Transverse colon (tissue), 4 donors: Measurements from ENCODE around the gene DLX3. TPM values are rescaled to one million over a fixed set of nuclear protein-coding genes. Genes with fewer than 3 reads are reported as not detected.
A peak's percentile ranks its signal among the peaks of the same experiment; 100 is the strongest.

Experiments
- DNase-seq: peaks from one replicate; pipeline ENCODE4 v3.0.0-alpha.2; 2019
- H3K27ac ChIP-seq, 4 donors: fragments of 200-600 bp; sonication (generic); 2 replicates each; pipeline ENCODE4 v1.5.1; 2016 to 2018; ENCODE audit warnings: inconsistent platforms in 4 of 4
- H3K27me3 ChIP-seq: fragments of 200-600 bp; sonication (generic); 2 replicates; pipeline ENCODE4 v1.5.1; 2017; ENCODE audit warnings: inconsistent platforms
- H3K36me3 ChIP-seq, 4 donors: fragments of 200-600 bp; sonication (generic); 2 replicates each; pipeline ENCODE4 v1.5.1; 2017 to 2019; ENCODE audit warnings: inconsistent platforms in 4 of 4
- H3K4me1 ChIP-seq, 4 donors: fragments of 200-600 bp; sonication (generic); 2 replicates each; pipeline ENCODE4 v1.5.1; 2017 to 2020; ENCODE audit warnings: inconsistent platforms in 4 of 4
- H3K4me3 ChIP-seq, 4 donors: fragments of 200-600 bp; sonication (generic); 1 replicate in 1 of 4; 2 replicates in 3 of 4; pipeline versions ENCODE4 v1.5.1 to v1.6.1; 2017 to 2019; ENCODE audit warnings: inconsistent platforms in 4 of 4
- H3K9me3 ChIP-seq, 2 donors: fragments of 200-600 bp; sonication (generic); 2 replicates each; pipeline ENCODE4 v1.5.1; 2017 to 2019; ENCODE audit warnings: inconsistent platforms in 2 of 2
- EP300 ChIP-seq: sonication (generic); formaldehyde crosslinking; IDR thresholded peaks from one replicate; pipeline ENCODE4 v1.6.1; 2017; ENCODE audit warnings: antibody characterized with exemption, low read depth
- POLR2A ChIP-seq: fragments of 450-650 bp; IDR thresholded peaks from one replicate; pipeline ENCODE4 v1.6.1; 2016; ENCODE audit warnings: antibody characterized with exemption, mild to moderate bottlenecking, moderate library complexity
- POLR2AphosphoS5 ChIP-seq, 3 donors: sonication (generic); formaldehyde crosslinking; IDR thresholded peaks; one replicate each; pipeline ENCODE4 v1.6.1; 2016; ENCODE audit warnings: antibody characterized with exemption in 3 of 3
- WGBS, 2 donors: methylation state at CpG; one replicate each; pipeline ENCODE4 v1.1.5; 2018; ENCODE audit warnings: low coverage in 1 of 2; 5-methylcytosine and 5-hydroxymethylcytosine counted together
- in situ Hi-C, 4 donors: fragments of 200-750 bp; cut with MboI; loops; one replicate each; pipeline versions ENCODE4 v1.15.0 to v1.15.1; 2017; ENCODE audit warnings: low sequenced_read_pairs in 3 of 4, low pct_ligation_motif_present in 1 of 4, low pct_unique_long_range_greater_than_20kb in 1 of 4
- intact Hi-C: fragments of 100-400 bp; cut with DNase I; formaldehyde crosslinking; loops from one replicate; pipeline ENCODE4 v1.15.1; 2023; ENCODE audit warnings: low total_unique reads
- total RNA-seq, 4 donors: library from RNA; depleted of rRNA; stranded (reverse); fragments of >200 nt; gene quantifications; one replicate each; pipeline ENCODE4 v1.1.0, GENCODE V29; 2016
- TF ChIP-seq, protein P1 (sequence below), 5 experiments: fragments of 200-600 bp in 3 of 5; fragments of 450-650 bp in 2 of 5; sonication (generic) in 3 of 5; IDR thresholded peaks; 1 replicate in 2 of 5; 2 replicates in 3 of 5; pipeline ENCODE4 v1.5.1; 2016 to 2017; ENCODE audit warnings: antibody characterized with exemption in 5 of 5, inconsistent platforms in 3 of 5, mild to moderate bottlenecking in 2 of 5, moderate library complexity in 1 of 5

DLX3 gene
- total RNA-seq, 4 donors from 2014 or later = not detected

DNA sequence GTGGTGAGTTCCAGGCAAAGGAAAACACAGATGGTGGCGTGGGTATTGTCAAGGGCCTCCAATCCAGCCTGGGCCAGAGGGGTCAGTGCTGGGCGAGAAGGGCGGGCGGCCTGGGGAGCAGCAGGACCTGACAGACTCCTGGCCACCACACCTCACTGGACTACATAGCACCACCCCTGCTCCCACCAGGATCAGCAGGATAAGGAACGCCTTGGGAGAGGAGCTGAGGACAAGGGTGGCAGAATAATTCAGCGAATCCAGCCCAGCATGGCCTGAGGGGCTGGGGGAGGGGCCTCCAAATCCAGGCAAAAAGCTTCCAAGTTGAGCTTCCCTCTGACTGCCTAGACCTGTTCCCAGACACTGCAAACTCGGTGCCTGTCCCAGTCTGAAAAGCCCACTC lies 19.5 kb downstream of the DLX3 start:
- DNase-seq = no peak
- H3K4me3 ChIP-seq = no peak overlapping the region
- H3K36me3 ChIP-seq = no peaks in the 10 kb centered on the region
- H3K27me3 ChIP-seq = peaks cover 98% of the 10 kb centered on the region
- no peaks in the 10 kb centered on the region for H3K9me3 ChIP-seq
- in situ Hi-C loops (loop anchor here in 1 of 4 donors (25.0 kb wide), 1 partner anchor 413 kb away; no protein-coding TSS in a partner anchor), intact Hi-C loops (no loop called here)
- TF ChIP-seq POLR2A = no peak
- no peak for TF ChIP-seq EP300
- no peak for TF ChIP-seq POLR2AphosphoS5 (IDR thresholded peaks at IDR 0.05)
- TF ChIP-seq, protein P1, sequence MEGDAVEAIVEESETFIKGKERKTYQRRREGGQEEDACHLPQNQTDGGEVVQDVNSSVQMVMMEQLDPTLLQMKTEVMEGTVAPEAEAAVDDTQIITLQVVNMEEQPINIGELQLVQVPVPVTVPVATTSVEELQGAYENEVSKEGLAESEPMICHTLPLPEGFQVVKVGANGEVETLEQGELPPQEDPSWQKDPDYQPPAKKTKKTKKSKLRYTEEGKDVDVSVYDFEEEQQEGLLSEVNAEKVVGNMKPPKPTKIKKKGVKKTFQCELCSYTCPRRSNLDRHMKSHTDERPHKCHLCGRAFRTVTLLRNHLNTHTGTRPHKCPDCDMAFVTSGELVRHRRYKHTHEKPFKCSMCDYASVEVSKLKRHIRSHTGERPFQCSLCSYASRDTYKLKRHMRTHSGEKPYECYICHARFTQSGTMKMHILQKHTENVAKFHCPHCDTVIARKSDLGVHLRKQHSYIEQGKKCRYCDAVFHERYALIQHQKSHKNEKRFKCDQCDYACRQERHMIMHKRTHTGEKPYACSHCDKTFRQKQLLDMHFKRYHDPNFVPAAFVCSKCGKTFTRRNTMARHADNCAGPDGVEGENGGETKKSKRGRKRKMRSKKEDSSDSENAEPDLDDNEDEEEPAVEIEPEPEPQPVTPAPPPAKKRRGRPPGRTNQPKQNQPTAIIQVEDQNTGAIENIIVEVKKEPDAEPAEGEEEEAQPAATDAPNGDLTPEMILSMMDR (IDR thresholded peaks at IDR 0.05) = no peak
- no peak overlapping the region for H3K27ac ChIP-seq
- WGBS, 2 donors = 95% methylated on average over 7 of the region's 7 CpGs; no CpG with 5 or more reads in 1 of the 2 donors
- peaks cover 3 to 14% (median 12%) of the 10 kb centered on the region in 4 donors for H3K4me1 ChIP-seq

DNA sequence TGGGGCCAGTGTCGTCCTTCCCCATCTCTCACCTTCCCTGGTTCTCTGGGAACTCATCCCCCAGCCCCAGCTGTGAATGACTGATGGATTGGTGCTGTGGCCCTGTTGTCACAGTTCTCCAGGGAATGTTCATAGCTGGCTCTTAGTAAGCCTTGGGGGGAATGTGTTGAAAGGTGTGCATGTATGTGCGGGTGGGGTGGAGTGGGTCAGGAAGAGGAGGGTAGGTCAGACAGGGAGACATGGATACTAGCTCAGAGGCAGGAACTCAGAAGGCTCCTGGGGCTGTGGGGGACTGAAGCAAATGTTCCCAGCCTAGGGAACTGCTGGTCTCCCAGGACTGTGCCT lies 21.8 kb downstream of the DLX3 start:
- TF ChIP-seq POLR2A = no peak
- TF ChIP-seq, protein P1 (IDR thresholded peaks at IDR 0.05) = no peak
- no peak for TF ChIP-seq EP300
- no peak for TF ChIP-seq POLR2AphosphoS5 (IDR thresholded peaks at IDR 0.05)

DNA sequence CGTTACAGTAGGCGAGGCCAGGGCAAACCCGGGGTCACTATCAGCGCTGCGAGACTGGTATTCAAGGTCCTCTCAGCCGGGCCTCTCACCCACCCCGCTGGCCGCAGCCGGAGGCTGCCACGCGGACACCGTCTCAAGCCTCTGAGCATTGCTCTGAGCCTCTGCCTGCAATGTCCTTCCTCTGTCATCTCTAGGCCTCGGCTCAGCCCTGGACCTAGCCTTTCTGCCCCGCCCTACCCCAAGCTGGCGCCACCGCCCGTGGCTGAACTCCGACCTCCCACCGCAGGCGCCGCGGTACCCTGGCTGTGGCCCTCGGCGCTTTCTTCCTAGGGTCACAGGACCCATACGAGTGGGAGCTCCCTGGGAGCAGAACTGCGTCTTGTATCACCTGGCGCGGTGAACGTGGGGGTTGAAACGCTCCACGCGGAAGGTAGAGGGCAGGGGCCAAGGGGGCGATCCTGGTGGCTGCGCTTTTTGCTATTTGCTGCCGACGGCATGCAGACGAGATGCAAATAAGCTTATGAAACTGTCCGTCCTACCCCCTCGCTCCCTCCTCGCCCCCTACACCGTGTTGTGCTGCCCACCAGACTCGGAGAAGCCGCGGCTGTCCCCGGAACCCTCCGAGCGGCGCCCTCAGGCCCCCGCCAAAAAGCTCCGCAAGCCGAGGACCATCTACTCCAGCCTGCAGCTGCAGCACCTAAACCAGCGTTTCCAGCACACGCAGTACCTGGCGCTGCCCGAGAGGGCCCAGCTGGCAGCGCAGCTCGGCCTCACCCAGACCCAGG lies 22.3 kb downstream of the DLX3 start:
- TF ChIP-seq EP300 = no peak
- TF ChIP-seq, protein P1 (IDR thresholded peaks at IDR 0.05) = no peak
- TF ChIP-seq POLR2AphosphoS5 (IDR thresholded peaks at IDR 0.05) = no peak
- TF ChIP-seq POLR2A = no peak
- Histone ChIP-seq H3K4me3 (no peak overlapping the region), H3K4me1 (peaks cover 15 to 31% (median 28%) of the 10 kb centered on the region in 4 donors), H3K27me3 (peaks cover 100% of the 10 kb centered on the region), H3K9me3 (no peaks in the 10 kb centered on the region), H3K36me3 (no peaks in the 10 kb centered on the region), H3K27ac (no peak overlapping the region)
- DNase-seq = no peak
- in situ Hi-C loops = no loop called here
- intact Hi-C loops = no loop called here
- 22% methylated on average over 56 of the region's 57 CpGs; no CpG with 5 or more reads in 1 of the 2 donors for WGBS, 2 donors

More for the DNA sequence above, 21.8 kb downstream of the DLX3 start:
- H3K27me3 ChIP-seq = peaks cover 100% of the 10 kb centered on the region
- no peak for DNase-seq
- H3K4me1 ChIP-seq = peaks cover 15 to 30% (median 28%) of the 10 kb centered on the region in 4 donors
- in situ Hi-C loops (no loop called here), intact Hi-C loops (no loop called here)
- no peaks in the 10 kb centered on the region for H3K36me3 ChIP-seq
- H3K27ac ChIP-seq = no peak overlapping the region
- H3K4me3 ChIP-seq = no peak overlapping the region
- no peaks in the 10 kb centered on the region for H3K9me3 ChIP-seq
- WGBS, 2 donors = 33 to 53% methylated on average over 1 to 2 of the region's 2 CpGs

DNA sequence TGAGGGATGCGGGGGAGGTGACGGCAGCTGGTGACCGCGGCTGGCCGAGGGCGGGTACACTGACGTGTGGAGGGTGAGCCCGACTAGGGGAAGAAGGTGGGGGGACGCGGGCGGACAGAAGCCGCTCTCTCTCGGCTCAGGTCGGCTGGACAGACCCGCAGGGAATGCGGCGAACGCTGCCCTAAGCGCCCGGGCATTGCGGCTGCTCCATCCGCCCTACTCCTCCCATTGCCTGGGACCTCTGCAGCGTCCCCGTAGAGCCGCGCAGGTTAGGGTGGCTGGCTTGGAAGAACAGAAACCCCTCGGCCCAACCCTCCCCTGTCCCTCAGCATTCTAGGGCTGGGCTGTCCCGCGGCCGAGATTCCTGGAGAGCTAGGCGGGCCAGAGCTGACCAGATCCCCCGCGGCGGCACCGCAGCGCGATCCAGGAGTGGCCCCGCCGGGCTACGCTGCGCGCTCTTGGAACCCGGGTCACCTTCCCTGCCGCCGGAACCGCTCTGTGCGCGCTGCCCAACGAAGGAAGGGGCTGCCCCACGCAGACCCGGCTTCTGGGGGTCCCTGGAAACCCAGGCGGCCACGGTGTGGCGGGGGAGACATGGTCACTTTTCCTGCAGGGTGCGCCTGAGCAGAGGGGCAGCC lies 23.1 kb downstream of the DLX3 start:
- Histone ChIP-seq H3K36me3 (no peaks in the 10 kb centered on the region), H3K9me3 (no peaks in the 10 kb centered on the region), H3K4me3 (peak overlapping the region in 1 of 4 donors; percentile 1), H3K4me1 (peaks cover 15 to 31% (median 28%) of the 10 kb centered on the region in 4 donors), H3K27me3 (peaks cover 100% of the 10 kb centered on the region), H3K27ac (no peak overlapping the region)
- DNase-seq = no peak
- intact Hi-C loops = no loop called here
- TF ChIP-seq, protein P1 (IDR thresholded peaks at IDR 0.05) = no peak
- TF ChIP-seq EP300 = no peak
- TF ChIP-seq POLR2A = no peak
- no peak for TF ChIP-seq POLR2AphosphoS5 (IDR thresholded peaks at IDR 0.05)
- in situ Hi-C loops = no loop called here
- WGBS, 2 donors = 1 to 2% methylated on average over 14 to 19 of the region's 55 CpGs
